Lower lobe of right lung (tissue), 2 donors: ENCODE results near the gene MPL. TPM values are rescaled to one million over a fixed set of nuclear protein-coding genes. Genes with fewer than 3 reads are reported as not detected.
A peak's percentile ranks its signal among the peaks of the same experiment; 100 is the strongest.

ENCODE experiments used
- ATAC-seq, 2 donors: fragments of 200-7000 bp; cut with Tn5 transposase; one replicate each; pipeline ENCODE4 v1.9.1; 2020 to 2022; ENCODE audit warnings: mild to moderate bottlenecking in 2 of 2, moderate library complexity in 2 of 2
- DNase-seq: peaks from one replicate; pipeline ENCODE4 v3.0.0-alpha.2; 2020
- H3K27ac ChIP-seq: fragments of 200-600 bp; one replicate; pipeline ENCODE4 v1.8.0; 2022
- H3K27me3 ChIP-seq: fragments of 200-600 bp; one replicate; pipeline ENCODE4 v1.8.0; 2022; ENCODE audit warnings: low read depth
- H3K36me3 ChIP-seq: fragments of 200-600 bp; one replicate; pipeline ENCODE4 v1.8.0; 2022; ENCODE audit warnings: mild to moderate bottlenecking
- H3K4me1 ChIP-seq: fragments of 200-600 bp; one replicate; pipeline ENCODE4 v1.8.0; 2022
- H3K4me3 ChIP-seq: fragments of 200-600 bp; one replicate; pipeline ENCODE4 v1.8.0; 2022; ENCODE audit warnings: mild to moderate bottlenecking
- H3K9me3 ChIP-seq: fragments of 200-600 bp; one replicate; pipeline ENCODE4 v1.8.0; 2022
- intact Hi-C: fragments of 100-400 bp; cut with DNase I; formaldehyde crosslinking; loops from one replicate; pipeline ENCODE4 v1.11.0; 2022
- total RNA-seq: library from RNA; stranded (reverse); fragmentation: NEBNext Ultra II Directional; extraction: Animal tissue kit (Norgen Biotek cat#: 25700); gene quantifications from one replicate; pipeline ENCODE4 v1.2.1, GENCODE V29; 2021
- TF ChIP-seq, protein P1 (sequence below): fragments of 200-600 bp; IDR thresholded peaks from one replicate; pipeline ENCODE4 v1.8.0; 2022; ENCODE audit warnings: antibody characterized with exemption, mild to moderate bottlenecking
- donor health status: DM: no; HTN: yes; CAD: no; lungs with severe emphysema.

The MPL gene
- total RNA-seq, 1 donor from 2014 or later: 0.65 TPM

DNA sequence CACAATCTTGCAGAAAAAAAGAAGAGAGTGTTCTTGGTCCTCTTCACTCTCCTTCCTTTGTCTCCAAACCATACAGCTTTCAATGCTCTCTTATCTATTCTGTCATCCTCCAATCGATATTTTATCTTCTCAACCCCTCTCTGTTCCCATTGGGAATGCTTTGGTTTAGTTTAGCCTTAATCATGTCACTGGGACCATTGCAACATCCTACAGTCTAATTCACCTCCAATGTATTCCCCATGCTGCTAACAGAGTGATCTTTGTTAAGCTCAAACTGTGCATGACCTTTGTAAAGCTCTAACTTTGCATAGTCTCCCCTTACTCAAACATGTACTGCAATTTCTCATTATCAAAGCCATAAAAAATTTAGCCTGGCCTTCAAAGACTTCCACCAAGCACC is 2.9 kb downstream of the MPL start:
- Histone ChIP-seq H3K27ac (no peak overlapping the region), H3K27me3 (no peaks in the 10 kb centered on the region), H3K4me3 (no peak overlapping the region), H3K4me1 (peaks cover 9% of the 10 kb centered on the region), H3K36me3 (no peaks in the 10 kb centered on the region), H3K9me3 (no peaks in the 10 kb centered on the region)
- intact Hi-C loops: no loop called here
- ATAC-seq (no peak), DNase-seq (no peak)
- TF ChIP-seq, protein P1, sequence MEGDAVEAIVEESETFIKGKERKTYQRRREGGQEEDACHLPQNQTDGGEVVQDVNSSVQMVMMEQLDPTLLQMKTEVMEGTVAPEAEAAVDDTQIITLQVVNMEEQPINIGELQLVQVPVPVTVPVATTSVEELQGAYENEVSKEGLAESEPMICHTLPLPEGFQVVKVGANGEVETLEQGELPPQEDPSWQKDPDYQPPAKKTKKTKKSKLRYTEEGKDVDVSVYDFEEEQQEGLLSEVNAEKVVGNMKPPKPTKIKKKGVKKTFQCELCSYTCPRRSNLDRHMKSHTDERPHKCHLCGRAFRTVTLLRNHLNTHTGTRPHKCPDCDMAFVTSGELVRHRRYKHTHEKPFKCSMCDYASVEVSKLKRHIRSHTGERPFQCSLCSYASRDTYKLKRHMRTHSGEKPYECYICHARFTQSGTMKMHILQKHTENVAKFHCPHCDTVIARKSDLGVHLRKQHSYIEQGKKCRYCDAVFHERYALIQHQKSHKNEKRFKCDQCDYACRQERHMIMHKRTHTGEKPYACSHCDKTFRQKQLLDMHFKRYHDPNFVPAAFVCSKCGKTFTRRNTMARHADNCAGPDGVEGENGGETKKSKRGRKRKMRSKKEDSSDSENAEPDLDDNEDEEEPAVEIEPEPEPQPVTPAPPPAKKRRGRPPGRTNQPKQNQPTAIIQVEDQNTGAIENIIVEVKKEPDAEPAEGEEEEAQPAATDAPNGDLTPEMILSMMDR: no peak

DNA sequence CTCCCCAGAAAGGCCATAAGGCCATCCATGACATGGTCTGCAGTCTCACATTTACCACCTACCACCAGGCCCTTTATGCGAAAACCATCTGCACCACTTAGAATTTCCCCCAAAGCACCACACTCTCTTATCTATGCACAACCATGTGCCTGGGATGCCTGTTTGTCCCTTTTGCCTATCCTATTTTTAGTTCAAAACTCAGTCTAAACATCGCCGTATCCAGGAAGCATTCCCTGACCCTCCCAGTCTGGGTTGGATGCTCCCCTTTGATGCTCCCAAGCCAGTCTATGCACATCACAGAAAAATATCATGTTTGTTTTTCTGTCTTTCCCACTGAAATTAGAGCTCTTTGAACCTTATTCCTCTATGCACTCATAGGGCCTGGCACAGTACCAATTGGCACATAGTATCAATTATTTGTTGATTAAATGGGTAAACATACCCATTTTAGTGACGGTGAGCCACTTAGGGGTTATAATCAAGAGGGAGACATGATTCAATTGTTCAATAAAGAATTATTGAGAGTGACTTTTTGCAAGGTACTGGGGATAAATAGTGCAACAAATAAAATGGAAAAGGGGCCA is 6.7 kb downstream of the MPL start:
- intact Hi-C loops: no loop called here
- TF ChIP-seq, protein P1: no peak
- Histone ChIP-seq H3K4me3 (no peak overlapping the region), H3K27me3 (no peaks in the 10 kb centered on the region), H3K27ac (no peak overlapping the region), H3K36me3 (no peaks in the 10 kb centered on the region), H3K9me3 (no peaks in the 10 kb centered on the region), H3K4me1 (peaks cover 17% of the 10 kb centered on the region)
- DNase-seq (no peak), ATAC-seq (no peak)

DNA sequence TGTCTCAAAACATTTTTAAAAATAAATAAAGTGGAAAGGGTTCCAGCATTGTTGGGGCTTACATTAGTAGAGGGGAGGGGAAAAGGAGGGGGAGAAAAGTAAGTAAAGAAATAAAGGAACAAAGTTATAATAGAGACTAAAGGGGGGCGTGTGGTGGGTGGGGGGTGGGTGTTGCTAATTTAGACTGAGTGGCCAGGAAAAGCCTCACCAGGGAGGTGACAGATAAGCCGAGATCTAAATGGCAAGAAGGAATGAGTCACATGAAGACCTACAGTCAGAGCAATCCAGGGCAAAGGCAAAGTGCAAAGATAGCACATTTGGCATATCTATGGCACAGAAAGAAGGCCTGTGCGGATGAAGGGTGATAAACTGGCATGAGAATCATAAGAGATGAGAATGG is 7.5 kb downstream of the MPL start:
- ATAC-seq: no peak
- Histone ChIP-seq H3K36me3 (no peaks in the 10 kb centered on the region), H3K4me3 (no peak overlapping the region), H3K9me3 (no peaks in the 10 kb centered on the region), H3K27me3 (no peaks in the 10 kb centered on the region), H3K27ac (no peak overlapping the region), H3K4me1 (peaks cover 22% of the 10 kb centered on the region)
- TF ChIP-seq, protein P1: no peak
- intact Hi-C loops: no loop called here
- DNase-seq: no peak

DNA sequence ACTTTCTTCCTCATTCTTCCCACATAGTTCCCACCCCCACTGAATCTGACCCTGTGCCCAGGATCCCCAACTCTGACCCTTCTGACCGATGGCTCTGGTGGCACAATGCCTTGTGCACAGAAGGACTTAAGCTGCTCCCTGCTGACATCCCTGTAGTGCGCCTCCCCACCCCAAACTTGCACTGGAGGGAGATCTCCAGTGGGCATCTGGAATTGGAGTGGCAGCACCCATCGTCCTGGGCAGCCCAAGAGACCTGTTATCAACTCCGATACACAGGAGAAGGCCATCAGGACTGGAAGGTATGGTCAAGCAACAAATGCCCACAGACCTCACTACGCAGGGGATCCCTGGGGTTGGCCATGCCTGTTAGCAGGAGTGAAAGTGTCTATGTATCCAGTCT is 9.0 kb downstream of the MPL start:
- intact Hi-C loops: no loop called here
- Histone ChIP-seq H3K36me3 (no peaks in the 10 kb centered on the region), H3K9me3 (no peaks in the 10 kb centered on the region), H3K27ac (no peak overlapping the region), H3K27me3 (no peaks in the 10 kb centered on the region), H3K4me3 (no peak overlapping the region), H3K4me1 (peaks cover 22% of the 10 kb centered on the region)
- TF ChIP-seq, protein P1: no peak
- DNase-seq (no peak), ATAC-seq (no peak)

DNA sequence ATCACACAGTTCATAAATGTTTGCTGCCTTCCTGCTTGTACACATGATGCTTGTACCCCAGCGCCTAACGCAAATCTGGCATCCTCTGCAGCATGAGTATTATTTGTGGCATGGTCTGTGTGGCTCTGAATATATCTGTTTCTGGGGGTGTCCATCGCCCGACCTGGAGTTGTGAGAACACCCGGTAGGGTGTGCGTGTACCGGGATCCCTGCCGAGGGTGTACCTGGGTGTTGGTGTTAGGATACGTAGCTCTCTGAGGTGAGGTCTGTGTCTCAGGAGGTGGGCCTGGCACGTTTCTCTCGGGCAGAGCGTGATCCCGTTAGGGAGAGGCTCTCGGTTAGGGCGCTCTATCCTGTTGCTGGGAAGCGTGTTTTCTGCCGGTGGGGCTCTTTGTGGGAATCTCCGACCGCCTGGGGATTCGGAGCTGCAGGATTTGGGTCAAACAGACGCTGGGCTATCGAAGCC is 10.8 kb downstream of the MPL start:
- DNase-seq: no peak
- Histone ChIP-seq H3K27me3 (no peaks in the 10 kb centered on the region), H3K4me3 (peak overlapping the region; percentile 62), H3K36me3 (no peaks in the 10 kb centered on the region), H3K9me3 (no peaks in the 10 kb centered on the region), H3K27ac (peak overlapping the region; percentile 88), H3K4me1 (peaks cover 22% of the 10 kb centered on the region)
- intact Hi-C loops: no loop called here
- TF ChIP-seq, protein P1: no peak
- peak; percentile 42 to 51 for ATAC-seq
